GM21526 (cell line): ENCODE results near the gene FOSL2.

Experiments used
- ATAC-seq: cut with Tn5 transposase; IDR thresholded peaks from one replicate; pipeline ENCODE4 v1.9.1; 2021; ENCODE audit warnings: moderate library complexity; ENCODE audit not compliant: unreplicated experiment, low FRiP score

The FOSL2 gene

DNA sequence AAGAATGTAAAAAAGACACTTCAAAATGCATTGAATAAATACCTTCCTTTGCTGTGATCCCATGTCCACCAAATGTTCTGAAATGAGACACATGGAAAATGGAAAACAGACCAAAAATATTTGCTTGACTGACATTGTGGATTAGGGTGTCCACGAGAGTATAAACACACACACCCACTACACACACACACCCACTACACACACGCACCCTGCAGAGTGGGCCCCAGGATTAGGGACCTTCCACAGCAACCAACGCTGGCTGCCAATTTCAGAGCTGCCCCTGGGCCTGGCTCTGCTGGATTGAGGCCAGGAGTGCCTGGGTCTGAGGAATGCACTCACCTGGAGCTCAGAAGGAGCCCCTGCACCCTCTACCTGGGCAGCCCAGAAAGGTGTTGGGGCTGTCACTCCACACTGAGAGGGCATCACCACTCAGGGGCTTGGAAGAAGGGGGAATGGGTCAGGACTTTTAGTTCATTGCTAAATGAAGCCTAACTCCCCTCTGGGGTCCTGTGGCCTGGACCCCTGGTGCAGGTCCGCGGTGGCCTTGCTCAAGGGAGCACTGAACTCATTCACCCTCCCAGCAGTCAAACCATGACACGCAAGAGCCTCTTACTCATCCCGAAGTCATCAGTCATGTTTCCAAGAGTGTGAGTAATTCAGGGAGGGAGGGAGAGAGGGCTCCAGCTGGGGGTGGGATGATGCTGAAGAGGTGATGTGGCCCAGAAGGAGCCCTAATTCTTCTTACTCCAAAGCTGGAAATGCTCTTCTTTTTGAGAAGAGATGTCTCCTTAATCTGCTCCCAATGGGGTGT is 53.0 kb downstream of the FOSL2 start:
- ATAC-seq, result no peak

DNA sequence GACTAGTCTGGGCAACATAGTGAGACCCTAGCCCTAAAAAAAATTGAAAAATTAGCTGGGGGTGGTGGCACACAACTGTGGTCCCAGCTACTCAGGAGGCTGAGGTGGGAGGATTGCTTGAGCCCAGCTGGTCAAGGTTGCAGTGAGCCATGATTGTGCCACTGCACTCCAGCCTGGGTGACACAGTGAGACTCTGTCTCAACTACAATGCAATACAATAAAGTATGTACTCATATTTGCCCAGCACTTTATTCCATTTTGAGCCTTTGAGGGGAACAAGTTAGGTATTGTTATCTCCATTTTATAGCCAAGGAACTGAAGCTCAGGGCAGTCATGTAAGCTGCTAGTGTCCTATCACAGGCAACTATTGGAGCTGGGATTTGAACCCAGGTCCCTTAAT is 53.9 kb downstream of the FOSL2 start:
- no peak for ATAC-seq

DNA sequence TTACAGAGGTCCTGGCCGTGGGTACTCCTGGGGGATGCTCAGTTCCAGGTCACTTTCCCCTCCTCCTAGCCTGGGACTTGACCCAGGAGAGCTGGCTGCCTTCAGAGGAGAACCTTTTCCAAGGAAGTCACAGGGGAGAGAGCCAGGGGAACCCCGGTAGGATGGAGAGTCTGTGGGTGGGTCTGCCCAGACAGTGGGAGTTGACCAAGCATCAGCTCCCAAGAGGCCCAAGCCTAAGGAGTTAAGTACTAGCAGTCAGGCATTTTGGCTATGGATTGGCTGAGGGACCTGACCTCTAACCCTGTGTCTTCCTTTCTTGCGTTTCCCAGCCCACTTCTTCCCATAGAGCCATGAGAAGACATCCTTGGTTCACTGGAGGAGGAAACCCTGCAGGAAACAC is 54.4 kb downstream of the FOSL2 start:
- ATAC-seq, result no peak

DNA sequence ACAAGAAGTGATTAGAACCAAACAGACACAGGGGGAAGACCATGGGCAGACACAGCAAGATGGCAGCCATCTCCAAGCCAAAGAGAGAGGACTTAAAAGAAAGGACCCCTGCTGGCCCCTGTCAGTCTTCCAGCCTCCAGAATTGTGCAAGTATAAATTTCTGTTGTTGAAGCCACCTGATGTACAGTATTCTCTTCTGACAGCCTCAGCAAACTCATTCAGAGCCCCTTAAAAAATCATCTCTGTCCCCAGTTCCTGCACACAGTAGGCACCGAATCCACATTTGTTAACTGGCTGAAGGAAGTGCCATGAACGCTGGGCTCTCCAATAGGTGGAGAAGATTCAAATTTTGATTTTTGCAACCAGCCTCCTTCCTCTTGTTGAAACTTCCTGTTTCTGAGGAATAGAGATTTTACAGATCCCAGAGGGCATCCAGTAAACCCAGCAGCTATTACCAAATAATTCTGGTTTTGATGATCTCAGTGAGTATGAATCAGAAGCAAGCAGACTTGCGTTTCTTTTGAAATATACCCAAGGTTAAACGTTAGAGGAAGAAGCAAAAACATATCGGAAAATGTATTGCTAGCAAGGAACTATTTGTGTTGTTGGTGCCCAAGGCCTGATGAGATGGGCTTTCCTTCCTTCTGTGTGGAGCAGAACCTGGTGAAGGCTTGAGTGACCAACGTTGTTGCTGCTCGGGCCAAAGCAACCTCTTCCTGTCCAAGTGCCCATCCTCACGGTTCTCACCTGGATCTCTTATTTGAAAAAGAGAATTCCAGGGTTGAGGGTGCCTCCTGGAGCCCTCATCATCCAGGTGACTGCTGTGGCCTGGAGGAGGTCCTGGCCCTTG is 55.5 kb downstream of the FOSL2 start:
- ATAC-seq, result no peak

DNA sequence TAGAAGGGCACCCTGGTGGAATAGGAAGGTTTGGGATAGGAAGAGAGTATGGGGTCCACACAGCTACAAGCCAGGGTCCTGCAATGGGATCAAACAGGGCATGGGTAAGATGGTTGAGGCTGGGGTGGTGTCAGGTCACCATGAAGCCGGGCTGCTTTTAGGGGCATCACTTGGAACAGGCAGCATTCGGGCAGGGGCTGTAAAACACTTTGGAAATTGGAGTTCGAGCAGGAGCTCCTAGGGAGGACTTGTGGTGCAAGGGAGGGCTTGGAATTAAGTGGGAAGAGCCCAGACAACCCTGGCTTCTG is 56.1 kb downstream of the FOSL2 start:
- no peak for ATAC-seq

DNA sequence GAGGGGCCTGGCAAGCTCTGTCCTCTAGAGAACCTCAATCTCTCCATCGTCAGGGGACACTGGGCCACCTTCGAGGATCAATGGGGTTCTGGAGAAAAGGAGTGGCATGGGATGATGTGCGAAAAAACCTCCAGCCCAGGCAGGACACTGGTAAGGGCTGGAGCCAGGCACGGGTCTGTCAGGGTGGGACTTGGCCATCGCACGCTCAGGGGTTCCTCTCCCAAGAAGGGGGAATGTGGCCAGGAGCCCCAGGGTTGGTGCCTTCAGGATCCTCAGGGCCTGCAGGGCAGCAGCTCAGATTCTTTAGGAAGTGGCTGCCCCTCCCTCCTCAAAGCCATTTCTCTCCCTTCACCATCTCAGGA is 56.4 kb downstream of the FOSL2 start:
- no peak for ATAC-seq

DNA sequence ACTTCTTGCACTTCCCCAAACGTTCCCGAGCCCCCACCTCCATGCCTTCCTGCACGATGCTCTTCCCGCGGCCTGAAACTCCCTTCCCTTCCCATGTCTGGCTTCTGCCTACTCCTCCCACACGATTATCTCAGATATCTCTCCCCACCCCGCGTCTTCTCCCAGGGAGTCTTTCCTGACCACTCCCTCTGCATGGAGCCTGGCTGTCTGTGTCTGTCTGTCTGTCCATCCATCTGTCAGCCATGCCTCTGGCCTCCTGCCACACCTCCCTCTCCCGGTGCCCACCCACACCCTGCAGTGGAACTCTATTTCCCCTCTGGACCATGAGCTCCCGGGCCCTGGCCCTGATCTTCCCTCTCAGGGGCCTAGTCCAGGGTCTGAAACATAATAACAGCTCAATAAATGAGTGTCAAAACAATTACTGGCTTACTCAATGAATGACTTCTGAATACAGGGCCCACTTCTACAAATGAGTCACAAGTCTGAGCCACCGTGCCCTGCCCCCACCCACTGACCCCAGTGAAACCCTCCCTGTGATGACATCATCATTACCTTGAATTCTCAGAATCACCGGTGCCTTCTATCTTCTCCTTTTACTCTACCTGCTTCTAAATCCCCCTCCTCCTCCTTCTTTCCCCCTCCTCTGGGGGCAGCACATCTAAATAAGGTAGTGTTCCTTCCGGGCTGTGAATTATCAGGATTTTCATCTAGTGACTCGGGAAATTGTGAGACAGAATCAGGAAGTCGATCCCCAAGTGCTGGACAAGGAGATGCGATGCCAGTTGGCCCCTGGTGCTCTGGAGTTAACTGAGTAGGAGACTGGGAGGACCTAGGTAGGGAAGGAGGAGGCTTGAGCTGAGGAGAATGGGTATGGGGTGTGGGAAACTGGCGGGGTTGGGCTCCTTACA is 57.1 kb downstream of the FOSL2 start:
- ATAC-seq, result no peak

DNA sequence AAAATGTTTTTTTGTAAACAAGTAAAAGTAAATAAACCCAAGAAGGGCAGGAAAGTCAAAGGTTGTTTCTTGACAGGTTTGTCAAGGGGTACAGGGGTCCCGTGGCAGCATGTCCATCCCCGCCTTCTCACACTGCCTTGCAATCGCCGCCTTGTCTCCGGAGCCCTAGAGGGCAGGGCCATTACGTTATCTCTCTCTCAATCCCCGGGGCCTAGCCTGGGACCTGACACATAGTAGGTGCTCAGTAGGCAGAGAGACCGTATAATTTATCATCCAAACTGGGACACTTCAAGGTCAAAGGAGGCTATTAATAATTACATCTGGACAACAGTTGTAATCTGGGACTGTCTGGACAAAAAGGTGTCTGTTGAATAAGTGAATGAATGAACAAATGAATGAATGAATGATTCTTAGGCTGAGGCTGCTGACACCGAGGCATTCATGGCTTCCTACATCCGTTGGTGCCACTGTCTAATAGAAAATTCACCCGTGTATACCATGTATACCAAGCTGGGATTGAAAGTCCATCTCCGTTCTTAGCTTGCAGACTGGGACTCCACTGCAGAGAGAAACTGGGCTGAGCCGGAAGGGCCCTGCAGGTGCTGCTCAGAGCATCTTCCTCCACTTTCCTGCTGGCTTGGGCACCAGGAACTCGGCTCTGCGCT is 58.4 kb downstream of the FOSL2 start:
- ATAC-seq, result no peak

DNA sequence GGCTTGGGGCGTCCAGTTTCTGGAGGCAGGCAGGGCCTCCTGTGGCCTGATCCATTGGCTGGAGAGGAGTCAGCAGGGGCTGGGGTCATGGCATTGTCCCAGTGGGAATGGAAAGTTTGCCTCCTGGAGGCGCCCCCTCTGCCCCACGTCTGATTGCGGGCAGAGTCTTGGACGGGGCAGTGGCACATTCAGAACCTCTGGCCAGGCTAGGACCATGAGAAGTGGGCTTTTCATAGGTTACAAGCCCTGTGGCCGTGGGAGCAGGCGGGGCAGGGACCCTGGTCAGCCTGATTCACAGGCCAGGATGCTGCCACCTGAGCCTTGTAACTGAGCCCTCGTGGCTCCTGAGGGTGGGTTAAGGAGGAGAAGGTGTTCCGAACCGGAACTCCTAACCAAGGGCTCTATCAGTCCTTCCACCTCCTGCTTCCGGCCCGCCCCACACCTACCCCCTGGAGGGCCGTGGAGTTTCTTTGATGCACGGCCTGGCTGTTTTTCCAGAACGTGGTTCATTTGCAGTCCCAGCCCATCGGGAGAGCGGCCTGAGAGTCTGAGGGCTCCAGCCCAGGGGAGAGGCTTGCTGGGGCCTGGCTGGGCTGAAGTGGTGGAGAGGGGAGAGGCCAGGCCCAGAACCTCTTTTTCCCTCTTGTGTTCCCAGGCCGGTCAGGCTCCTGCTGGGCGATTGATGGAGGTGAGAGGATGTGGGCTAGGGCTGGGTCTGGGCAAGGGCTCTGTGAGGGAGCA is 59.3 kb downstream of the FOSL2 start:
- no peak for ATAC-seq

DNA sequence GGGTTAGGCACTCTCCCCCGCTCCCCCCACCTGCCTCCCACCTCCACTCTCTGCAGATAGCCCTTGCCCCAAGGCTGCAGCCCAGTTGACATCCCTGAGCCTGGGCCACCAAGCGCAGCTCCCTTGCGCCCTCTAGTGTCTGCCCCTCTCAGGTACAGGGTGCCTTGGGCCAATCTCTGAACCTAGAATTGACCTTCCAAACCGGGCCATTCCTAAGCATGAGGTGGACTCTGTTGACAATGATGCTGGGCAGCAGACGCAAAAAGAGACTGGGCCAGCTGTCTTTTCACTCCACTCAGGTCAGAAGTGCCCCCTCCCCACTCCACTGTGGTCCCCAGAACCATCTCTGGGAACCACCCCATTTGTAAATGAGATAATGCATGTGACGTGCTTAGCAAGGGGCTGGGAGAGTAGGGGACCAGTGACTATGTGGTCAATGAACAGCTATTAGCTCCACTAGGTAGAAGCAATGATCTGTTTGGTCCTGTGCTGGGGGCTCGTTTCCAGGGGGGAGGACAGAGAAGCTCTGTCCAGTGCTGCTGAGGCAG is 60.0 kb downstream of the FOSL2 start:
- no peak for ATAC-seq

DNA sequence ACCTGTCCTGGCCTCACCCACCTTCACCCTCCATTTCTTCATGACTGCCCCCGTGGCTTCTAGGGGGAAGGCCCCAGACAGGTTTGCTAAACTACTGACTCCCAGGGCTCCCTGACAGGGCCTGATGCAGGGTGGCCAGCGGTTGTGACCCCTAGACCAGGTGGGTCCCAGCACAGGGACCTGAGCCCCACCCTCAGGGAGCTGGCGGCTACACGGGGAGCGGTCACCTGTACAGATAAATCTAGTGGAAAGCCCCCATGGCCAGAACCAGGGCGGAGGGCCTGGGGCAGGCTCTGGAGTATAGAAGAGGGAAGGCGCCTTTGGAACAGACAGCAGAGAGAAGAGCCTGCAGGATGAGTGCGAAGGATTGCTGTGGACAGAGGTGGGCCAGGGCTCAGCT is 60.7 kb downstream of the FOSL2 start:
- ATAC-seq, result no peak

DNA sequence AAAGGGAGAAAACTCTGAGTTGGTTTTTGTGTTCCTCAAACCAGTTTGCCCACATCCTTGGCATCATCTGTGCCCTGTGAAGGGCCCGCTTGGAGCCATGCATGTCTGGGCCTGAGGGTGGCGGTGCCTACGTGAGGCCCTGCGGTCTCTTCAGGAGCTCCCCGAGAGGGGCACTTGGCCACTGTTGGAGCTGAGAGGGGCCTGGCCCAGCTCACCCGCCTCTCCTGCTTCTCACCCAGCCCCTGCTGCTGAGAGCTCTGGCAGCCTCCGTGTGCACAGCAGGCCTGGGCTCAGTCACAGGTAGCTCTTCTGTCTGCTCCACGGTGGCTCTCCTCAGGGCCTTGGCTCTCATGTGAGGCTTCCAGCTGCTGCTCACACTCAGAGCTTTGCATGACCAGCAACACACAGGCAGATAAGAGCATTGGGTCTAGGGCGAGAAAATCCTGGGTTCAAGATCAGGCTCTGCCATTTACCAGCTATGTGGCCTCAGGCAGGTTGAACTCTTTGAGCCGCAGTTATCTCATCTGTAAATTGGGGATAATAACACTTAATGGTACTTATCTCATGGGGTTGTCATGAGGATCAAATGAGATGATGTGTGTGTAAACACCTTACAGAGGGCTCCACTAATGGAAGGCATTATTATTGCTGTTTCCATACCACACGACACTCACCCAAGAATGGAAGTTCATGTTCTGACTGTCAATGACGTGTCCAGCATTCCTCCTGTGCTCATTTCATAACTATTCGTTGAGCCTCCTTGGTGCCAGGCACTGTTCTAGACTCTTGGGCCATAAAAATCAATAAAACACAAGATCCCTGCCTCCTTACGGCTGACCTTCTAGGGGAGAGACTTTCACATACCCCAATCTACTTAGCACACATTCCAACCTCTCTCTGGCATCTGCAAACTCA is 61.6 kb downstream of the FOSL2 start:
- ATAC-seq, result no peak

DNA sequence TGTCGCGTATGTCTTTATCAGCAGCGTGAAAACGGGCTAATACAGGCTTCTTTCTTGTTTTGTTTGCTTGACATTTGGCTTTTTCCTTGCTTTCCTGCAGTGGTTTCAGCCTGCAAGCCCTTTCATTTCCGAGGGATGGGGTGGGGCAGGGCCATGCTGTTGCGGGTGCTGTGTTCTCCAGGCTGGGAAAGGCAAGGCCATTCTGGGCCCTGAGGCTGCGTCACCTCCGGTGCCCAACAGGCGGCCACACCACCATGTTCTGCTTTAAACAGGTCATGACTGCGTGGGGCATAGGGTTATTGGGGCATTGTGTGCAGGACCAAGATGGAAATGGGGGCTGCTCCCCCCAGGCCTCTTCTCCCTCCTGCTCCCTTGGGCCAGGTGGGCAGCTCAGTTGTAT is 64.6 kb downstream of the FOSL2 start:
- no peak for ATAC-seq

DNA sequence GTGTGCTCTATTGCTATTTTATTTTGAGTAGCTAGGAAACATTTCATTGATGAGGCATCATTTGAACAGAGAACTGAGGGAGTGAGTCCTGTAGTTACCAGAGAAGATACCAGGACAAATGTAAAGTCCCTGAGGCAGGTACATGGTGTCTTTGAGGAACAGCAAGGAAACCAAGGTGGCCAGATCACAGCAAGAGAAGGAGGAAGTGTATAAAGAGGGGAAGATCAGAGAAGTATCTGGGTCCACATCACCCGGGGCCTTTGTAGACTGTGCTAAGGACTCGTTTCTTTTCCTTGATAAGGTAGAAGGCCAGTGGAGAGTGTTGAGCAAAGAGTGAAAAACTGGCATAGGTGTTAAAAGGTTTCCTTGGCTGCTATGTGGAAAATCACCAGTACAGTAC is 68.4 kb downstream of the FOSL2 start:
- no peak for ATAC-seq

DNA sequence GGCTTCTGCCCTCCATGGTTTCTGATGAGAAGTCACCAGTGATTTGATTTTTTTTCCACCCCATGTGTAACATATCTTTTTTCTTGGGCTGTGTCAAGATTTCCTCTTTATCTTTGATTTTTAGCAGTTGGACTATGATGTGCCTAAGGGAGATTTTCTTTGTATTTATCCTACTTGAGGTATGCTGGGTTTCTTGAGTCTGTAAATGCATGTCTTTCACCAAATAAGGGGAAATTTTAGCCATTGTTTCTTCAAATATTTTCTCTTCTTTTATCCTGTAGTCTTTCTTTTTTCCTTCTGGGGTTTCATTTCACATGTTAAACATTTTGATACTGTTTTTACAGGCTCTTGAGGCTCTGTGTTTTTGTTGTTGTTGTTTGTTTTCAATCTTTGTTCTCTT is 69.5 kb downstream of the FOSL2 start:
- no peak for ATAC-seq

DNA sequence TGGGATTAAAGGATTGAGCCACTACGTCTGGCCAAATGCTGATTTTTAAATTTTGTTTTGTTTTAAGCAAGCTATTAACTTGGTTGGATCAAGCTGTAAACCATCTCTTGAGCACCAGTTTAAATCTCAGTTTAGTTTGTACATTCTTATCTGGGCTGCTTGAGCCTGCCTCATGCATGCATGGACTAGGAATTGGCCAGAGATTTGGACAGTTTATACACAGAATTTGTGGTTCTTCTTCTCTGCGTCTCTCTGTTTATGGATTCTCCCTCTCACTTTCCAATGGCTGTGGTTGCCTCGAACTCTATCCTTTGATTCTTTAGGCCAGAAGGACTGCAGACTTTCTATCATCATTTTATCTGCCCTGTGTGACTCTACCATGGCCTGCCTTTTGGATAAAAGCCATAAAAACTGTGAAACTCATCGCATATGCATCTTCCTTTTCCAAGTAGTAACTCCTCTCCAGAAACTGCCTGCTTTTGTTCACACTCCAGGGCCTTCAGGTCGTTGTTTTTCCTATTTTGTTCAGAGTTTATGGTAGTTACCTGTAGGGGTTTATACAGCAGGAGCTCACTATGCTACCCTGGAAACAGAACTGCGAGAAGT is 70.7 kb downstream of the FOSL2 start:
- no peak for ATAC-seq

DNA sequence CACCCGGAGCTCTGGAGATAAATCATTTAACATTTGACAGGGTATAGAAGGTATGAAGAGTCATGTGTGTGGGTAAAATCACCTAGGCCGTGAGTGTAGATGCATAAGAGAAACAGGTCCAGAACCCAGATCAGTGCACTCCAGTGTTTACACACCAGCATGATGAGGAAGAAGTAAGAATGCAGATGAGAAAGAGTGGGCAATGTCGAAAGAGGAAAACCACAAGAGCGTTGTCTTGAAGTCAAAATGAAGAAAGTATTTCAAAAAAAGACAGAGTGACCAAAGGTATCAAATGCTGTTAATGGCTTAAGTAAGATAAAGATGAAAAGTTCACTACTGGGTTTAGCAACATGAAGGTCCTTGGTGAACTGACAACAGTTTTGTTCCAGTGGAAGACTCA is 71.2 kb downstream of the FOSL2 start:
- no peak for ATAC-seq

DNA sequence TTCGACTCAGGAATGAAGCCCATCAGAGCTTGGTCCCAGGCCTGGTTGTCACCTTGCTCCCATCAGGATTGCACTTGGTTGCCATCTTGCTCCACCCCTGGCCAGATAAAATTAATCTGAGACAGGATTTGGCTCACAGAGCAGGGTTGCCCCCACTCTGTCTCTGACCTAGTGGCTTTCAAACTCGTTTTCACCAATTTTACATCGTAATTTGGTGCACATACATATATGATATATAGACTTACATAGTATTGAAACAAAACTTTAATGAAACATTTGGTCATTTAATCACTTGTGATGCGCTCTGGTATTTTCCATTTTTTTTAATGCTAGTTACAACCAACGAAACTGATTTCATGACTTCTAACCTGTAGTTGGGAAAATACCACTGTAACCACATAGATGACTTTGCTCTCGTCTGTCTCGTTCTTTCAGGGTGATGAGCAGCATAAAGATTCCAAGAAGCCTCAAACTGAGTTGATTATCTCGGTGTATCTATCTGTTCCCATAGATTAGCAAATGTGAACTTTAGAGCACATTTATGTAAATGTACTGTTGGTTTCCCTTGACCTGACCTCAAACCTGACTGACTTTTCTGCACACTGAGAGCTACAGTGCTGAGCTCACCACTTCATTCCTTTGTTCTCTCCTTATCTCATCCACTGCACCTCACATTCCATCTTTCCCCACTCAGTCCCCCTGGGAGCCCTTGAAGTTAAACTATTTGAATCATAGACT is 72.7 kb downstream of the FOSL2 start:
- no peak for ATAC-seq
